Myometrial cell (primary cell): ENCODE measurements around the gene SPIN4. TPM values are rescaled to one million over a fixed set of nuclear protein-coding genes. Genes with fewer than 3 reads are reported as not detected.

Experiments used
- total RNA-seq: library from RNA; depleted of rRNA; stranded (reverse); fragments of >200 nt; gene quantifications from 2 replicates; pipeline ENCODE4 v1.2.3, GENCODE V29; 2015

Gene SPIN4
- 2.9 and 4.4 TPM in 2 replicates for total RNA-seq

DNA sequence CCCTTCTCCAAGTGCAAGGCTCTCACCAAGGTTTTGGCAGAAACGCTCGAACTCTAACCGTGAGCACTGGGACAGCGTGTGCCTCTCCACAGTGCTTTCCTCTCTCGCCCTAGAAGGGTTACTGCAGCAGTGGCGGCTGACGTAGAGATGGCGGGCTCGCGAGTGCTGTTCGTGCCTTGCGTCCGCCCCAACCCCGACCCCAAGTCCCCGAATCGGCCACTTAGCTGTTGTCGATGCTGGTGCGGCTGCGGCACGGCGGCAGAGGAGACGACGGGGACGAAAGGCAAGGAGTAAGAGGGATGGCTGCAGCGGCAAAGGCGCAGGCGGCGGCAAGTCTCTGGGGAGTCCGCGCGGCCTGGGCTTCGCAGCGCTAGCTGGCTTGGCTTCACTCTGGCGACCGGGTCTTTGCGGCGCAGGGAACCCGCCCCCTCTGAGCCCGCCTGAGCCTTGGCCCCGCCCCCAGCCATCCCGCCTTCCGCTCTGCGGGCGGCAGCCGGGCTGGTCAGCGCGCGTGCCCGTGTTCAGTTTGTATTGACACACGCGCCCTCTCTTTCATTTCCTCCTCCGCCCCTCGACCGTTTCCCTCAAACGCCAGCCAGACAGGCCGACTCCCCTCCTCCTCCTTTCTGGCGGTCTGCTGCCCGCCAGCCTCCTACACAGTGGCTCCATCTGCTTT is at the start of gene SPIN4:
Gene SPIN4 (minus strand): TSS at position 392 of the 676 bp plus-strand sequence. CDS start 513 bp downstream, outside the sequence.

